GM19099 (cell line): ENCODE results near the gene LIPM.

ENCODE experiments used
- POLR2A ChIP-seq: IDR thresholded peaks from 3 replicates; pipeline ENCODE4 v1.6.1; 2011; ENCODE audit warnings: low read depth; ENCODE audit not compliant: insufficient read length; ENCODE audit errors: extremely low read depth

Gene LIPM

GRCh38 chr10:88788924-88789323 lies 13.6 kb upstream of the LIPM start:
- no peak for TF ChIP-seq POLR2A

DNA sequence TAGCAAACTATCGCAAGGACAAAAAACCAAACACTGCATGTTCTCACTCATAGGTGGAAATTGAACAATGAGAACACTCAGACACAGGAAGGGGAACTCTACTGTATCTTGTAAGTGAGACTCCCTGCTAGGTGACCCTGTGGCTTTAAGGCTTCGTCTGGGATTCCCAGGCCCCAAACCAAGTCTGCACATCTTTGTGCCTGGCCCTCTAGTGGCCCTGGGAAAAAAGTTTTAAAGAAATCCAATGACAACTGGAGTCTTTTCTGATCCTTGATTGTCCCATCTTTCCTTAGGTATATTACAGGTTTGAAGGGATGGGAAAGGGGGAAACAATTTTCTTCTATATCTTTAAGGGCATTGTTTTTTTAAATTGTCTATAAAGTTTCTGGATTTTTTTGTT lies 10.6 kb upstream of the LIPM start:
- TF ChIP-seq POLR2A: no peak

DNA sequence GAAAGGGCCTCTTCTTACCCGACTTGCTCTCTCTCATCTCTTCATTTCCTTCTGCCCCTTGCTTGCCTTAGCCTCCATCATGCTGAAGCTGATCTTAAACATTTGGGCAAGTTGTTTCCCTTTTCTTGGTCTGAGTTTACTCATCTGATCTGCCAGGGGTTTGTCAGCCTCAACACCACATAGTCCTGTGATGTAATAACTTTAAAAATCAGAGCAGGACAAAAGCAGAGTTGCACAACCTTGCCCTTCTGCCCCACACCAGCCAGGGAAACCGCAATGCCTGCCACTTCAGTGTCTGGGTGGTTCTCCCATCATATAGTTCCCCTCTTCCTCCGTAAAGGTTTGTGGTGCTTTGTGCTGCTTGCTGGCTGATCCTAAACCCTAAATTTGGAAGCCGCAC lies 9.9 kb upstream of the LIPM start:
- no peak for TF ChIP-seq POLR2A

GRCh38 chr10:88793712-88794299 lies 8.7 kb upstream of the LIPM start:
- no peak for TF ChIP-seq POLR2A

DNA sequence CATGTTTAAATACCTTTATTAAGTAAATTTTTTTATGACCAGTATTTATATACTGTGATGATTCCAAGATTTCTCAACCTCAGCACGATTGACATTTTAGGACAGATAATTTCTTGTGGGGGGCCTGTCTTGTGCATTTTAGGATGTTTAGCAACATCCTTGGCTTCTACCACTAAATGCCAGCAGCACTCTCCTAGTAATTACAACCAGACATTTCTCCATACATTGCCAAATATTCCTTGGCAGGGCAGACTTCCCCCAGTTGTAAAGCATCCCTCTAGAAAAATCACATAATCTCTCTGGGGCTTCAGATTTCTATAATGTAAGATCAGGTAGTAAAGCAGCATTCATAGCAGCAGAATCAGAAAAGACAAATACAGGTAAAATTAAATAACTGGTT lies 7.8 kb upstream of the LIPM start:
- TF ChIP-seq POLR2A: no peak

GRCh38 chr10:88800152-88801125 lies 2.1 kb upstream of the LIPM start:
- no peak for TF ChIP-seq POLR2A

- TF ChIP-seq POLR2A: no peak
These were observed 1.1 kb downstream of the LIPM start for GRCh38 chr10:88803641-88804040.

DNA sequence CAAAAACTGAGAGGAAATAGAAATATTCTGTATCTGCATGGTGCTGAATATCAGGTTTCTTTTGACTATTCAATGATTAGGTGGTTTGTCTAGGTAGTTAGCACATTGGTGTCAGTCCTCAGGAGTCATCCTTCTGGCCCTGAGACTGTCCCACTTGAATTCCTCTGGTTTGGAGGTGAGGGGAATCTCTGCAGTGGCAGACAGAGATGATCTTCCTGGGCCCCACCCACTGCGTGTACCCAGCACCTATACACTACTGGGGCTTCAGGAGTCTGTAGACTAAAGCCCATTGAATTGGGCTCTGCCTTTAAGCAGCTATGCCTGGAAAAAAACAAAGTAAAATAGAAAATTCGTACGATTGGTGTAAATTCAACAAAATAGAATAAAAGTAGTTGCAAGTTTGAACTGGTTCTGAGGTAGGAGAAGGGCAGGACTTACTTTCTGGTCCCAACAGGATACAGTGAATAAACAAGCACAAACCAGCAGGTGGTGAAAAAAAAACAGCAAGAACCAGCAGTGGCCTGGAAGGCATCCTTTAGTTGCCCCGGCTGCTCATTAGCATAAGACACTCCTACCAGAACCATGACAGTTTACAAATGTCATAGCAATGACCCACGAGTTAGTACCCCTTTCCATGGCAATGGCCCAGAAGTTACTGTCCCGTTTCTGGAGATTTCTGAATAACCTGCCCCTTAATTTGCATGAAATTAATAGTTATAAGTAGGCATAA lies 1.7 kb downstream of the LIPM start:
- no peak for TF ChIP-seq POLR2A

DNA sequence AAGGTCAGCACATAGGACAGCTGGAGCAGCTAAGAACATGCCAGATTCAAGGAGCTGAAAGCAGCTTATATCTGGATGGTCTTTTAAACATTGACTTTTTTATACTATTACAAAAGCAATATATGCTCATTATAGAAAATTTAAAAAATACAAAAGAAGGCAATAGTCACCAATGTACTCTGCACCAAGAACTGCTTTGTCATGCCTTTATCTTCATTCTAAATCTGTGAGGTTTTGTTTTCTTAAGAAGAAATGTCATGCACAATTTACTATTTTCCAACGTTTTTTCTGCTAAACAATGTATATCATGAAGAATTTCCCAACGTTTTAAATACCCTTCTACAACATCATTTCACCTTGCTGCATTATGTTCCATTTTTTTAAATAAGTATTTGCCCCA lies 2.8 kb downstream of the LIPM start:
- TF ChIP-seq POLR2A: no peak

DNA sequence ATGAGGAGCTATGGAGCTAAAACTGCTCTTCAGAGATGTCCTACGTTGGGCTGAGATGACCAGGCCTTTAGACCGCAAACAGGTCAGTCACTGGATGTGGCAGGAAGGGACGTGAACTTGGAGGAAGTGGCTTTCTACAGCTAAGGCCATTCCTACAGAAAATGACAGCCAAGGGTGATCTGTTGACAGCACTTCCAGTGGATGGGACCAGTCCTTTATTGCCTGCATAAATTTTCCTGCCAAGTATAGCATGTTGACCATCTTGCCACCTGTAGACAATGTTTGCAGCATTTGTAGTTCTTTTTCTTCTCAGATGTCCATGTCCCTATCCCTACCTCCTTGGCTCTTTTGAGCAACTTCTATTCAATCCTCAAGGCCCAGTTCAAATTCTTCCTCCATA lies 3.4 kb downstream of the LIPM start:
- no peak for TF ChIP-seq POLR2A

DNA sequence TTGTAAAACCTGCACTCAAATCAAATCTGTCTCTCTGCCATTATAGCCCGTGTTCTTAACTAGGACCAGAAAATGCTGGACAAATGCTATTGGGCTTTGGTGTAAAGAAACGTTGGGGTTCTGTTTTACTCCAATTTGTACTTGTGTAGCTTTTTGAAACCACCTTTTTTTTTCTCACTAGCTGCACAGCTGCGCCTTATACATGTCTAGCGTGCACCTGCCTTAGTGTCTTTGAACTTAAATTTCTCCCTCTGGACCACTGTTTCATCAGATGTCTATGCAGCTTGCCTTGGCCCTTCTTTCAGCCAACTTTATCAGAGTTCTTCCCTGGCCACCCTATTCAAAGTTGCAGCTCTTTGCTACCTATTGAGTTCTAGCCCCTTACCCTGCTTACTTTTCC lies 7.1 kb downstream of the LIPM start:
- no peak for TF ChIP-seq POLR2A

GRCh38 chr10:88810196-88810961 lies 7.8 kb downstream of the LIPM start:
- no peak for TF ChIP-seq POLR2A

DNA sequence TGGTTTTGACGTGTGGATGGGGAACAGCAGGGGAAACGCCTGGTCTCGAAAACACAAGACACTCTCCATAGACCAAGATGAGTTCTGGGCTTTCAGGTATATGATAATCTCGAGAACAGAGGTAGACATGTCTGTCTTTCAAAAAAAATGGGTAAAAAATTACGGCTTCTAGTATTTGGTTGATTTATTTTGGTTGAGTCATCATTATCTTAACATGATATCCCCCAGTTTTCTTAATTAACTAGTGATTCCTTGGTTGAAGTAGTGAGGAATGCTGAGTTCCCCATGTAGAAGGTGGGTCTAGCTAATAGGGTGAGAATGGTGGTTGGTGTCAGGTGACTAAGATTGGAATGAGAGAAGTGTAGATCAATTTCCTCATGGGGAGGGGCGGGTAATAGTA lies 10.7 kb downstream of the LIPM start:
- TF ChIP-seq POLR2A: no peak

GRCh38 chr10:88819290-88819689 lies 16.8 kb downstream of the LIPM start:
- TF ChIP-seq POLR2A: no peak
